HG03565 (cell line): ENCODE results near the gene GDF11.

Source experiments
- ATAC-seq: cut with Tn5 transposase; IDR thresholded peaks from one replicate; pipeline ENCODE4 v1.9.1; 2021; ENCODE audit warnings: mild to moderate bottlenecking, moderate library complexity; ENCODE audit not compliant: unreplicated experiment

GDF11 gene

GRCh38 chr12:55721601-55722213, 21.2 kb upstream of the GDF11 start:
- no peak for ATAC-seq

GRCh38 chr12:55722948-55723347, 20.0 kb upstream of the GDF11 start:
- ATAC-seq: no peak

- ATAC-seq: no peak
These were observed 19.3 kb upstream of the GDF11 start for GRCh38 chr12:55723516-55724225.

GRCh38 chr12:55724226-55724939, 18.5 kb upstream of the GDF11 start:
- ATAC-seq: no peak

GRCh38 chr12:55724940-55725309, 18.0 kb upstream of the GDF11 start:
- ATAC-seq: no peak

- no peak for ATAC-seq
These were observed 17.4 kb upstream of the GDF11 start for GRCh38 chr12:55725556-55725955.

- ATAC-seq: no peak
These were observed 16.0 kb upstream of the GDF11 start for GRCh38 chr12:55726971-55727370.

GRCh38 chr12:55727643-55728185, 15.2 kb upstream of the GDF11 start:
- no peak for ATAC-seq

GRCh38 chr12:55728186-55728938, 14.6 kb upstream of the GDF11 start:
- no peak for ATAC-seq

GRCh38 chr12:55728939-55729818, 13.7 kb upstream of the GDF11 start, which contains the start of gene CD63:
TSS of gene CD63 (minus strand) at chr12:55729009. CDS start at chr12:55728341, 668 bp downstream.
- peak; percentile 54 for ATAC-seq

- ATAC-seq: peak; percentile 27
These were observed 12.8 kb upstream of the GDF11 start for GRCh38 chr12:55729819-55730818.

- no peak for ATAC-seq
These were observed 10.6 kb upstream of the GDF11 start for GRCh38 chr12:55732288-55732687.

GRCh38 chr12:55733021-55733555, 9.8 kb upstream of the GDF11 start:
- no peak for ATAC-seq

- ATAC-seq: no peak
These were observed 9.1 kb upstream of the GDF11 start for GRCh38 chr12:55733858-55734257.

- no peak for ATAC-seq
These were observed 8.3 kb upstream of the GDF11 start for GRCh38 chr12:55734595-55734994.

GRCh38 chr12:55736076-55736475, 6.8 kb upstream of the GDF11 start:
- no peak for ATAC-seq

GRCh38 chr12:55736780-55737580, 5.9 kb upstream of the GDF11 start:
- ATAC-seq: no peak
